Fibroblast of pulmonary artery (primary cell): ENCODE data around the gene PIEZO2.
A peak's percentile ranks its signal among the peaks of the same experiment; 100 is the strongest.
"Not testable (repeated sequence)": the region's sequence is repeated elsewhere in the genome, so short reads cannot be mapped to it uniquely, and the experiment has no call there.

Source experiments
- DNase-seq: peaks from one replicate; pipeline ENCODE4 v3.0.0-alpha.2; 2010; ENCODE audit warnings: low read depth
- H3K4me3 ChIP-seq: replicated peaks from 2 replicates; pipeline ENCODE4 v1.5.1; 2011; ENCODE audit warnings: low read depth, mild to moderate bottlenecking, control low read depth, low read length, moderate library complexity
- CTCF ChIP-seq: IDR thresholded peaks from 2 replicates; pipeline ENCODE4 v1.5.1; 2011; ENCODE audit warnings: mild to moderate bottlenecking, control low read depth, low read length, inconsistent platforms; ENCODE audit errors: missing control alignments

The PIEZO2 gene

GRCh38 chr18:11175266-11175979 lies 26.1 kb upstream of the PIEZO2 start:
- no peak for TF ChIP-seq CTCF
- no peak overlapping the region for H3K4me3 ChIP-seq
- peak; percentile 59 for DNase-seq

- not testable (repeated sequence) for DNase-seq, H3K4me3 ChIP-seq
Observed at GRCh38 chr18:11174179-11174578, 24.8 kb upstream of the PIEZO2 start.

GRCh38 chr18:11167778-11168177 lies 18.4 kb upstream of the PIEZO2 start:
- TF ChIP-seq CTCF = no peak
- H3K4me3 ChIP-seq = no peak overlapping the region
- peak; percentile 42 for DNase-seq

- no peak for DNase-seq
- no peak overlapping the region for H3K4me3 ChIP-seq
- no peak for TF ChIP-seq CTCF
Observed at GRCh38 chr18:11165952-11166351, 16.6 kb upstream of the PIEZO2 start.

GRCh38 chr18:11165138-11165537 lies 15.8 kb upstream of the PIEZO2 start:
- TF ChIP-seq CTCF = no peak
- no peak overlapping the region for H3K4me3 ChIP-seq
- DNase-seq = no peak

- peak; percentile 42 for DNase-seq
- TF ChIP-seq CTCF = peak; percentile 70
- H3K4me3 ChIP-seq = no peak overlapping the region
Observed at GRCh38 chr18:11163665-11164064, 14.3 kb upstream of the PIEZO2 start.

GRCh38 chr18:11162889-11163288 lies 13.5 kb upstream of the PIEZO2 start:
- DNase-seq = no peak
- no peak overlapping the region for H3K4me3 ChIP-seq
- TF ChIP-seq CTCF = no peak
